ENCODE measurements around the gene DDX17.

- no peak for TF ChIP-seq CTCF (conservative IDR thresholded peaks at IDR 0.05 in 1 of 2, IDR thresholded peaks at IDR 0.05 in 1 of 2; ENCODE audit: extremely low read depth in 1 of 2, insufficient read depth in 1 of 2, low read depth in 1 of 2, low read length in 2 of 2)
- no peak for TF ChIP-seq EZH2 (IDR thresholded peaks at IDR 0.05; ENCODE audit: borderline replicate concordance, low read length)
Measured at GRCh38 chr22:38489561-38490145, 16.5 kb downstream of the DDX17 start.
